Cardiac septum (tissue), 1 donor: Measurements from ENCODE around the gene FGF22. TPM values are rescaled to one million over a fixed set of nuclear protein-coding genes. Genes with fewer than 3 reads are reported as not detected.
A peak's percentile ranks its signal among the peaks of the same experiment; 100 is the strongest.
"Not testable (repeated sequence)": the region's sequence is repeated elsewhere in the genome, so short reads cannot be mapped to it uniquely, and the experiment has no call there.

ENCODE experiments used
- DNase-seq: peaks from one replicate; pipeline ENCODE4 v3.0.0-alpha.2; 2020; ENCODE audit warnings: low spot score
- intact Hi-C: fragments of 100-400 bp; cut with DNase I; formaldehyde crosslinking; loops from one replicate; pipeline ENCODE4 v1.14.0; 2022
- total RNA-seq: library from RNA; stranded (reverse); fragmentation: NEBNext Ultra II Directional; extraction: Animal tissue kit (Norgen Biotek cat#: 25700); gene quantifications from one replicate; pipeline ENCODE4 v1.2.1, GENCODE V29; 2021
- donor health status: DM: no; HTN: no; CAD: no.

Gene FGF22
- total RNA-seq, 1 donor from 2014 or later = not detected

GRCh38 chr19:619286-620002 is 20.2 kb upstream of the FGF22 start:
- intact Hi-C loops = no loop called here
- DNase-seq = no peak

- no peak for DNase-seq
- intact Hi-C loops = no loop called here
Observed at GRCh38 chr19:620166-620862, 19.4 kb upstream of the FGF22 start.

DNA sequence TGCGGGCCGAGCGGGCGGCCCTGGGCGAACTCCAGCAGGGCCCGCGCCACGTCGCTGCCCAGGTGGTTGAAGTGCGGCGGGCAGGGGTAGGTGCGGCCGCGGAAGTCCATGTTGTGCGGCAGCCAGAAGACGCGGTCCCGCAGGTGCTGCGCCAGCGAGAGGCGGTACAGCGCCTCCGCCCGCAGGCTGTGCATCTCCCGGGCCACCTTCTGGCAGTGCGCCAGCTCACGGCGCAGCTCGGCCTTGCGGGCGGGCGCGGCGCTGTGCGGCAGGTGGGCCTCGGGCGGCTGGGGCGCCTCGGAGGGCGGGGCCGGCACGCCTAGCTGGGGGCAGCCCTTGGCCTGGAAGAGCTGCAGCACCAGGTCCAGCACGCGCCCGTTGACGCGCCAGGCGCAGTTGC is 18.5 kb upstream of the FGF22 start:
- intact Hi-C loops, DNase-seq: not testable (repeated sequence)

DNA sequence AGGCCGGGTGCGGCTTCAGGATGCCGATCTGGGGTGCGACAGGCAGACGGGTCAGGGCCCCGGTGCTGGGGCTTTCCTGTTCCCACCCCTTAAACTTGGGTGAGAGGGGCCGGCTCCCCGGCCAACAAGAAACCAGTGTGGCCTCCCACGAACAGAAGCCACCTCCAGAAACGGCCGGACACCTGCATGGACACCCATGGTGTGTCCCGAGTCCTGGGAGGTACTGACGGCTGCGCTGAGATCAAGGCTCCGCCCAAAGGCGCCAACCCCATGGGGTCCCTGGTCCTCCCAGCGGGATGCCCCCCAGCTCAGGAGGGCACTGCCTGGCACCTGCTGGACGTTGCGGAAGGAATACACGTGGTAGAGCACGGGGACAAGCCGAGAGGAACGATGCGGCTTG is 17.9 kb upstream of the FGF22 start:
- intact Hi-C loops = no loop called here
- DNase-seq = no peak

- intact Hi-C loops = no loop called here
- no peak for DNase-seq
Observed at GRCh38 chr19:622666-623065, 17.0 kb upstream of the FGF22 start.

- DNase-seq = no peak
- intact Hi-C loops = no loop called here
Observed at GRCh38 chr19:623175-623916, 16.3 kb upstream of the FGF22 start.

DNA sequence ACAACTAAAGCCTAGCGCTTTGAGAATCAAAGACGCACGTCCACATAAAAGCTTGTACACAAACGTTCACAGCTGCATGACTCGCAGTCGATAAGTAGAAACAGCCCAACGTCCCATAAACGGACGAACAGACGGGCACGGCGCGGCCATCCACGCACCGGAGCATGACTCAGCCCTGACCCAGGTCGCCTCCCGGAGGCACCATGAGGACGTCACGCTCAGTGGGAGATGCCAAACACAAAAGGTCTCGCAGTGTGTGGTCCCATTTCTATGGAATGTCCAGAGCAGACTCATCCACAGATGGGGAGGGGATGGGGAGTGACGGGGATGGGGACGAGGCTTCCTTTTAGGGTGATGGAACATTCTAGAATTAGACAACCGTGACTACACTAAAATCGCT is 15.7 kb upstream of the FGF22 start:
- DNase-seq = no peak
- intact Hi-C loops = no loop called here

DNA sequence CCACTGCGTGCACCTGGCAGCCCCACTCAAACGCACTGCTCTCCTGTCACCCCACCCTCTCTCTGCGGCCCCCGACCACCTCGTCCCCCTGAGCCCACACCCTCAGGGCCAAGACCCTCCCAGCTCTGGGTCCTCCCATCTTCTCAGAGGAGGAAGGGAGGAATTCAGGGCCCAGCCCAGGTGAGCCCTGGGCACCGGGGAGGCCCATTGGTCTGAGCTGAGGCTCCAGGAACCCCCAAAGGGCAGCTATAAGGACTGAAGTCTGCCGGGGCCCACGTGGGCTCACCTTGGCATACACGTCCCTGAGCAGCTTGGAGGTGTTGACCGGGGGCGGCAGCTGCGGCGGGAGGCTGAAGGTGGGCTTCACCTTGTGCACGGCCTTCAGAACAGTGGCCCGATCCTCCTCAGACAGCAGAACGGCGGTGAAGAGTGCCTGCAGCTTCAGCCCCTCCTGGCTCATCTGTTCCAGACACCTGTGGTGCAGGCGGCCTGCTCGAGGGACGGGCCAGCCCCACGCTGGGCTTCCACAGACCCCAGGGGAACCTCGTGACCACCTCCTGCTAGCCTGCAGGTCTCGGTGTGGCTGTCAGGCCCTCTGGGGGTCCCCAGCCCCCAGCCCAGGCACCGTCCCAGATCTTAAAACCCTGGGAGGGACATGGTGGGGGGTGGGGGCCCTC is 15.1 kb upstream of the FGF22 start:
- no peak for DNase-seq
- intact Hi-C loops = no loop called here

DNA sequence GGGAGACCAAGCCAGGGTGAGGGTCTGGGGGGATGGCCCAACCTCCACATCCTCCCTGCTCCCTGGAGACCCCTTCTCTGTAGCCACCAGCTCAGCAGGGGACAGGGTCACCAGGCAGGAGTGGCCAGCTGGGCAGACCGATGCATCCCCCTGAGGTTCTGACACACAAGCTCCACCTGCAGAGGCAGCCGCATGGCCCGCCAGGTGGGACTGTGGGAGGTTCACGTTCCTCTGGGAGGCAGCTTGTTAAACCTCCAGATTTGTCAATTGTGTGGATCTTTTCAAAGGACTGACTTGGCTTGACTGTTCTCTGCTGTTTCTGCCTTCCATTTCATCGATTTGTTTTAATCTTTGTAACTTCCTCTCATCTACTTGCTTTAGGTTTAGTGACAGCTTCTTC is 14.4 kb upstream of the FGF22 start:
- DNase-seq = no peak
- intact Hi-C loops = no loop called here

GRCh38 chr19:626566-626965 is 13.1 kb upstream of the FGF22 start:
- intact Hi-C loops, DNase-seq: not testable (repeated sequence)

GRCh38 chr19:628168-628567 is 11.5 kb upstream of the FGF22 start:
- DNase-seq = no peak
- intact Hi-C loops = no loop called here

GRCh38 chr19:629515-629914 is 10.2 kb upstream of the FGF22 start:
- DNase-seq, intact Hi-C loops: not testable (repeated sequence)

DNA sequence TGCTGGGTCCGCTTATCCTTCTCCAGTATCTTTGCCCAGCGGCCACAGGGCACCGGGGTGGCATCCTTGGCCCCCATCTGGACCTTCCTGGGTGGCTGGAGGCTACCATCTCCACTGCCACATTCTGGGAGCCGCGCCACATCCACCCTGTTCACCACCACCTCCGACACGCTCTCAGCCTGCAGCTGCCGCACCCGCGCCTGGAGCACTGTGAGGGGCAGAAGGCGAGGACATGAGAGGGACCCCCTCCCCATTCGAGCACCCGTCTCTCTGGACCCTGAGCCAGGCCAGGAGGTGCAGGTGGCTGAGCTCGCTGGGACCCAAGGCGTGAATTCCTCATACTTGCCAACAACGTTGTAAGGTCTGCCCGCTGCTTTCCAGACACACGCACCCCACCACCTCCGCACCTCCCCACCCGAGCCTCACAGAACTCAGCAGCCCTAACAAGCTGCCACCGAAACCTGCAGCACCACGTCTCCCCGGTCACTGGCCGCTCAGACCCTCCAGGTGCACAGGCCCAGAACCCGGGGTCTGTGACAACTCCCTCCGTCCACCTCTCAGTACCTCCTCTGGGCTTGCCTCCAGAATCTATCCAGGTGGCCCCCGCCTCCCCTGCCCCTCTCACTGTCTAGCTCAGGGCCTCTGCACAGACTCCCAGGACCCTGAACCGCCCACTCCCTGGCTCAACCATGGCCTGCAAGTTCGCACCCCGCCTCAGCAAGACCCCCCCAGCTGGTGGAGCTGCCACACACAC is 9.5 kb upstream of the FGF22 start:
- intact Hi-C loops = no loop called here
- DNase-seq = no peak

DNA sequence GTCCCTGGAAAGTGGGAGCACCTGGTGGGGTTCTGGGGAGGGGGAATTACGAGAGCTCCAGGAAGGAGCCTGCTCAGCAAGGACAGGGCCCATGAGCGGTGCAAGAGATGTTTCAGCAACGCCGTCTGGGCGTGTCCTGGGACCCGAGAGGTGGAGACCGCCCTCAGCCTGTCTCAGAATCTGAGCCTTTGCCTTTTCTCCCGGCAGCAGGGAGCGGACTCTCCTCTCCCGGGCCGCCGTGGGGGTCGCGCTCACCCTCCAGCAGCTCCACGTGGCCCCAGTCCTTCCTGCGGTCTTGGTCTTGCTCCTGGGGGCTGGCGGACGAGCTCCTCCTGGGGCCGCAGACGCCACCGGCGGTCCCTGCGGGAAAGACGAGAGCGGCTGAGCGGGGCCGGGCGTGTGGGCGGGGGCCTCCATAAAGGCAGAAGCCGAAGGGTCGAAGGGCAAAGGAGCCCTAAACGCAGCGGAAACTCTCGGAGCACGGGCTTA is 7.1 kb upstream of the FGF22 start:
- no peak for DNase-seq
- intact Hi-C loops = no loop called here

- intact Hi-C loops = no loop called here
- peak; percentile 98 for DNase-seq
Observed at GRCh38 chr19:633068-633785, 6.5 kb upstream of the FGF22 start, which contains the start of gene POLRMT. POLRMT (minus strand) TSS chr19:633537; CDS start chr19:633512, 25 bp downstream.

- no peak for DNase-seq
- intact Hi-C loops = no loop called here
Observed at GRCh38 chr19:633786-634639, 5.7 kb upstream of the FGF22 start.

DNA sequence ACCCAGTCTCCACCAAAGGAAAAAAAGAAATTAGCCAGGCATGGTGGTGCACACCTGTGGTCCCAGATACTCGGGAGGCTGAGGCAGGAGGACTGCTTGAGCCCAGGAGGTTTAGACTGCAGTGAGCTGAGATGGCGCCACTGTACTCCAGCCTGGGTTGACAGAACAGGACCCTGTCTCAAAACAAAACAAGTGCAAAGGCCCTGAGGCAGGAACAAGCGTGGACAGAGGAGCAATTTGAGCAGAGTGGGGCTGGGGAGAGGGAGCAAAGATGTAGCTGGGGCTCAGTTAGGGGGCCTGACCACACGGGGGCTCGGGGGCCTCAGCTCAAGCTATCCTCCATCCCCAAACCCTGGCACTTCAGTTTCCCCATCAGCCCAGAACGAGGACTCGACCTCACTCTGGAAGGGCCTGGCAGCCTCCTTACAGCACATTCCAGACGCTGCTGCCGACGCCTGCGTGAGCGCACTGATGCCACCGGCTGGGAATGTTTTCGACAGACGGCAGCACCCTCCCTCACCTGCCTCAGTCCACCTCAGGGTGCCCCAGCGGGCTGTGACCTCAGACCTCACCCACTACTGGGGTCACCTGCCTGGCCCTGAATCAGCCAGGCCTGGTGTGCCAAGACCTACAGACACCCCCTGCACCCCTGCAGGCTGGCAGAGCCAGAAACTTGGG is 4.6 kb upstream of the FGF22 start:
- intact Hi-C loops = no loop called here
- no peak for DNase-seq
